SK-N-SH treated with all-trans-retinoic acid at 6 μM for 48 hours (cell line): Measurements from ENCODE around the gene KCNQ5.

Source experiments
- ATAC-seq: fragments of 200-7000 bp; cut with Tn5 transposase; 3 replicates; pipeline ENCODE4 v1.9.1; 2020; ENCODE audit warnings: mild to moderate bottlenecking, moderate library complexity
- ARNTL ChIP-seq: fragments of 450-650 bp; formaldehyde crosslinking; IDR thresholded peaks from 2 replicates; pipeline ENCODE4 v1.5.0; 2020; ENCODE audit warnings: low read depth, mild to moderate bottlenecking, moderate library complexity, borderline replicate concordance
- BACH2 ChIP-seq: fragments of 250-450 bp; sonication (Bioruptor Pico); IDR thresholded peaks from 2 replicates; pipeline ENCODE4 v1.9.0; 2021; ENCODE audit warnings: mild to moderate bottlenecking, borderline replicate concordance
- CSDC2 ChIP-seq: fragments of 250-450 bp; sonication (Bioruptor Pico); IDR thresholded peaks from 2 replicates; pipeline ENCODE4 v1.5.0; 2020; ENCODE audit warnings: mild to moderate bottlenecking, moderate library complexity
- GLIS3 ChIP-seq: fragments of 250-450 bp; sonication (Bioruptor Pico); IDR thresholded peaks from 2 replicates; pipeline ENCODE4 v1.5.0; 2020; ENCODE audit warnings: mild to moderate bottlenecking, moderate library complexity
- ISL1 ChIP-seq: fragments of 250-450 bp; sonication (Bioruptor Pico); IDR thresholded peaks from 2 replicates; pipeline ENCODE4 v2.1.2; 2022; ENCODE audit warnings: mild to moderate bottlenecking, moderate library complexity
- PPARA ChIP-seq: fragments of 250-450 bp; sonication (Bioruptor Pico); IDR thresholded peaks from 2 replicates; pipeline ENCODE4 v1.5.0; 2020; ENCODE audit warnings: mild to moderate bottlenecking, borderline replicate concordance
- SNAI2 ChIP-seq: fragments of 250-450 bp; sonication (Bioruptor Pico); IDR thresholded peaks from 2 replicates; pipeline ENCODE4 v1.5.0; 2020; ENCODE audit warnings: mild to moderate bottlenecking, moderate library complexity
- TCF4 ChIP-seq: fragments of 250-450 bp; sonication (Bioruptor Pico); IDR thresholded peaks from 2 replicates; pipeline ENCODE4 v1.8.0; 2021; ENCODE audit warnings: mild to moderate bottlenecking, moderate library complexity, borderline replicate concordance
- TOX ChIP-seq: fragments of 250-450 bp; sonication (Bioruptor Pico); IDR thresholded peaks from 2 replicates; pipeline ENCODE4 v1.8.0; 2021; ENCODE audit warnings: mild to moderate bottlenecking, moderate library complexity, borderline replicate concordance
- ZC3H10 ChIP-seq: fragments of 250-450 bp; sonication (Bioruptor Pico); IDR thresholded peaks from 2 replicates; pipeline ENCODE4 v1.5.1; 2021; ENCODE audit warnings: mild to moderate bottlenecking, moderate library complexity
- ZFP3 ChIP-seq: fragments of 250-450 bp; sonication (Bioruptor Pico); IDR thresholded peaks from 2 replicates; pipeline ENCODE4 v1.5.0; 2020; ENCODE audit warnings: mild to moderate bottlenecking, moderate library complexity
- ZFP30 ChIP-seq: fragments of 450-650 bp; formaldehyde crosslinking; IDR thresholded peaks from 2 replicates; pipeline ENCODE4 v1.5.0; 2022; ENCODE audit warnings: mild to moderate bottlenecking, moderate library complexity
- ZNF565 ChIP-seq: fragments of 450-650 bp; formaldehyde crosslinking; conservative IDR thresholded peaks from 2 replicates; pipeline ENCODE4 v1.5.0; 2020; ENCODE audit warnings: low read depth, mild to moderate bottlenecking, moderate library complexity
- ZNF70 ChIP-seq: fragments of 450-650 bp; formaldehyde crosslinking; IDR thresholded peaks from 2 replicates; pipeline ENCODE4 v1.5.0; 2020; ENCODE audit warnings: mild to moderate bottlenecking, moderate library complexity
- ZNF8 ChIP-seq: fragments of 450-650 bp; formaldehyde crosslinking; IDR thresholded peaks from 2 replicates; pipeline ENCODE4 v1.5.0; 2020; ENCODE audit warnings: mild to moderate bottlenecking, moderate library complexity
- TF ChIP-seq, protein P1 (sequence below): fragments of 250-450 bp; sonication (Bioruptor Pico); IDR thresholded peaks from 2 replicates; pipeline ENCODE4 v1.5.1; 2020; ENCODE audit warnings: low read depth, mild to moderate bottlenecking, moderate library complexity
- TF ChIP-seq, protein P2 (sequence below): fragments of 250-450 bp; sonication (Bioruptor Pico); IDR thresholded peaks from 2 replicates; pipeline ENCODE4 v1.8.0; 2021; ENCODE audit warnings: low read depth, mild to moderate bottlenecking, moderate library complexity, borderline replicate concordance
- TF ChIP-seq, protein P3 (sequence below): fragments of 250-450 bp; sonication (Bioruptor Pico); IDR thresholded peaks from 2 replicates; pipeline ENCODE4 v1.8.0; 2020; ENCODE audit warnings: mild to moderate bottlenecking, moderate library complexity, borderline replicate concordance
- TF ChIP-seq, protein P4 (sequence below): fragments of 250-450 bp; sonication (Bioruptor Pico); IDR thresholded peaks from 2 replicates; pipeline ENCODE4 v1.5.0; 2020; ENCODE audit warnings: mild to moderate bottlenecking, moderate library complexity

The KCNQ5 gene

DNA sequence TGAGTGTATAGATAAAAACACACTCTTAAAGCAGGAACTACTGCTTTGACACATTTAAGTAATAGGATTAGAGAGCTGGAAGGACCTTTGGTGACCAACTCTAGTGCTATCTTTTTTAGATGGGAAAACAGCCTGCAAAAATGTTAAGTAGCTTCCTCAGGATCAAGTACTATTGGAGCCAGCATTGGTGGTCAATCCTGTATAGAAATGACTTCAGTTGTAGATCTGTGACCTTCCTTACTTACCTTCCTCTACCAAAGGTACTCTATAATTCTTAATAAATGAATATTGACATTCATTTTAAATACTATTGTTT is 18.7 kb downstream of the KCNQ5 start:
- no peak for ATAC-seq
- TF ChIP-seq, protein P1, sequence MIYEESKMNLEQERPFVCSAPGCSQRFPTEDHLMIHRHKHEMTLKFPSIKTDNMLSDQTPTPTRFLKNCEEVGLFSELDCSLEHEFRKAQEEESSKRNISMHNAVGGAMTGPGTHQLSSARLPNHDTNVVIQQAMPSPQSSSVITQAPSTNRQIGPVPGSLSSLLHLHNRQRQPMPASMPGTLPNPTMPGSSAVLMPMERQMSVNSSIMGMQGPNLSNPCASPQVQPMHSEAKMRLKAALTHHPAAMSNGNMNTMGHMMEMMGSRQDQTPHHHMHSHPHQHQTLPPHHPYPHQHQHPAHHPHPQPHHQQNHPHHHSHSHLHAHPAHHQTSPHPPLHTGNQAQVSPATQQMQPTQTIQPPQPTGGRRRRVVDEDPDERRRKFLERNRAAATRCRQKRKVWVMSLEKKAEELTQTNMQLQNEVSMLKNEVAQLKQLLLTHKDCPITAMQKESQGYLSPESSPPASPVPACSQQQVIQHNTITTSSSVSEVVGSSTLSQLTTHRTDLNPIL: no peak
- no peak for TF ChIP-seq GLIS3 (CRISPR knock-in tag)
- TF ChIP-seq PPARA (CRISPR knock-in tag): no peak
- no peak for TF ChIP-seq ZC3H10 (CRISPR knock-in tag)
- TF ChIP-seq ZFP3 (CRISPR knock-in tag): no peak
- no peak for TF ChIP-seq CSDC2 (CRISPR knock-in tag)
- no peak for TF ChIP-seq ZNF70 (CRISPR knock-in tag)
- TF ChIP-seq BACH2 (CRISPR knock-in tag): no peak
- TF ChIP-seq, protein P2, sequence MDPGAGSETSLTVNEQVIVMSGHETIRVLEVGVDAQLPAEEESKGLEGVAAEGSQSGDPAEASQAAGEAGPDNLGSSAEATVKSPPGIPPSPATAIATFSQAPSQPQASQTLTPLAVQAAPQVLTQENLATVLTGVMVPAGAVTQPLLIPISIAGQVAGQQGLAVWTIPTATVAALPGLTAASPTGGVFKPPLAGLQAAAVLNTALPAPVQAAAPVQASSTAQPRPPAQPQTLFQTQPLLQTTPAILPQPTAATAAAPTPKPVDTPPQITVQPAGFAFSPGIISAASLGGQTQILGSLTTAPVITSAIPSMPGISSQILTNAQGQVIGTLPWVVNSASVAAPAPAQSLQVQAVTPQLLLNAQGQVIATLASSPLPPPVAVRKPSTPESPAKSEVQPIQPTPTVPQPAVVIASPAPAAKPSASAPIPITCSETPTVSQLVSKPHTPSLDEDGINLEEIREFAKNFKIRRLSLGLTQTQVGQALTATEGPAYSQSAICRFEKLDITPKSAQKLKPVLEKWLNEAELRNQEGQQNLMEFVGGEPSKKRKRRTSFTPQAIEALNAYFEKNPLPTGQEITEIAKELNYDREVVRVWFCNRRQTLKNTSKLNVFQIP (CRISPR knock-in tag): no peak
- TF ChIP-seq ARNTL (CRISPR knock-in tag): no peak
- no peak for TF ChIP-seq ZFP30 (CRISPR knock-in tag)
- TF ChIP-seq, protein P3, sequence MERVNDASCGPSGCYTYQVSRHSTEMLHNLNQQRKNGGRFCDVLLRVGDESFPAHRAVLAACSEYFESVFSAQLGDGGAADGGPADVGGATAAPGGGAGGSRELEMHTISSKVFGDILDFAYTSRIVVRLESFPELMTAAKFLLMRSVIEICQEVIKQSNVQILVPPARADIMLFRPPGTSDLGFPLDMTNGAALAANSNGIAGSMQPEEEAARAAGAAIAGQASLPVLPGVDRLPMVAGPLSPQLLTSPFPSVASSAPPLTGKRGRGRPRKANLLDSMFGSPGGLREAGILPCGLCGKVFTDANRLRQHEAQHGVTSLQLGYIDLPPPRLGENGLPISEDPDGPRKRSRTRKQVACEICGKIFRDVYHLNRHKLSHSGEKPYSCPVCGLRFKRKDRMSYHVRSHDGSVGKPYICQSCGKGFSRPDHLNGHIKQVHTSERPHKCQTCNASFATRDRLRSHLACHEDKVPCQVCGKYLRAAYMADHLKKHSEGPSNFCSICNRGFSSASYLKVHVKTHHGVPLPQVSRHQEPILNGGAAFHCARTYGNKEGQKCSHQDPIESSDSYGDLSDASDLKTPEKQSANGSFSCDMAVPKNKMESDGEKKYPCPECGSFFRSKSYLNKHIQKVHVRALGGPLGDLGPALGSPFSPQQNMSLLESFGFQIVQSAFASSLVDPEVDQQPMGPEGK: no peak
- TF ChIP-seq, protein P4, sequence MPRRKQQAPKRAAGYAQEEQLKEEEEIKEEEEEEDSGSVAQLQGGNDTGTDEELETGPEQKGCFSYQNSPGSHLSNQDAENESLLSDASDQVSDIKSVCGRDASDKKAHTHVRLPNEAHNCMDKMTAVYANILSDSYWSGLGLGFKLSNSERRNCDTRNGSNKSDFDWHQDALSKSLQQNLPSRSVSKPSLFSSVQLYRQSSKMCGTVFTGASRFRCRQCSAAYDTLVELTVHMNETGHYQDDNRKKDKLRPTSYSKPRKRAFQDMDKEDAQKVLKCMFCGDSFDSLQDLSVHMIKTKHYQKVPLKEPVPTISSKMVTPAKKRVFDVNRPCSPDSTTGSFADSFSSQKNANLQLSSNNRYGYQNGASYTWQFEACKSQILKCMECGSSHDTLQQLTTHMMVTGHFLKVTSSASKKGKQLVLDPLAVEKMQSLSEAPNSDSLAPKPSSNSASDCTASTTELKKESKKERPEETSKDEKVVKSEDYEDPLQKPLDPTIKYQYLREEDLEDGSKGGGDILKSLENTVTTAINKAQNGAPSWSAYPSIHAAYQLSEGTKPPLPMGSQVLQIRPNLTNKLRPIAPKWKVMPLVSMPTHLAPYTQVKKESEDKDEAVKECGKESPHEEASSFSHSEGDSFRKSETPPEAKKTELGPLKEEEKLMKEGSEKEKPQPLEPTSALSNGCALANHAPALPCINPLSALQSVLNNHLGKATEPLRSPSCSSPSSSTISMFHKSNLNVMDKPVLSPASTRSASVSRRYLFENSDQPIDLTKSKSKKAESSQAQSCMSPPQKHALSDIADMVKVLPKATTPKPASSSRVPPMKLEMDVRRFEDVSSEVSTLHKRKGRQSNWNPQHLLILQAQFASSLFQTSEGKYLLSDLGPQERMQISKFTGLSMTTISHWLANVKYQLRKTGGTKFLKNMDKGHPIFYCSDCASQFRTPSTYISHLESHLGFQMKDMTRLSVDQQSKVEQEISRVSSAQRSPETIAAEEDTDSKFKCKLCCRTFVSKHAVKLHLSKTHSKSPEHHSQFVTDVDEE (CRISPR knock-in tag): no peak
- TF ChIP-seq SNAI2 (CRISPR knock-in tag): no peak
- TF ChIP-seq ZNF8 (CRISPR knock-in tag): no peak
- TF ChIP-seq TCF4 (CRISPR knock-in tag): no peak
- TF ChIP-seq, all 23 proteins: peak for 0

DNA sequence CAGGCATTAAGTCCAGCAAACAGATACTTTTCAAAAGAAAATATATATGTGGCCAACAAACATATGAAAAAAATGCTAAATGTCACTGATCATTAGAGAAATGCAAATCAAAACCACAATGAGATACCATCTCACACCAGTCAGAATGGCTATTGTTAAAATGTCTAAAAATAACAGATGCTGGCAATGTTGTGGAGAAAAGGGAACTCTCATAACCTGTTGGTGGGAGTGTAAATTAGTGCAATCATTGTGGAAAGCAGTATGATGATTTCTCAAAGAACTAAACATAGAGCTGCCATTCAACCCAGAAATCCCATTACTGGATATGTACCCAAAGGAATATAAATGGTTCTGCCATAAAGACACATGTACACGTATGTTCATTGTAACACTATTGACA is 20.6 kb downstream of the KCNQ5 start:
- no peak for ATAC-seq
- TF ChIP-seq CSDC2 (CRISPR knock-in tag) (no peak), ISL1 (CRISPR knock-in tag) (no peak), TCF4 (CRISPR knock-in tag) (no peak), ZNF8 (CRISPR knock-in tag) (no peak), ZFP30 (CRISPR knock-in tag) (no peak), ZNF565 (no peak), TOX (no peak), PPARA (CRISPR knock-in tag) (no peak), ZC3H10 (CRISPR knock-in tag) (no peak)
- TF ChIP-seq, protein P4 (CRISPR knock-in tag): no peak
- TF ChIP-seq, protein P2 (CRISPR knock-in tag): no peak
- TF ChIP-seq, all 23 proteins: peak for 0
